Glutamatergic neuron (in vitro differentiated cells): ENCODE measurements around the gene CLDN7. TPM values are rescaled to one million over a fixed set of nuclear protein-coding genes. Genes with fewer than 3 reads are reported as not detected.
A peak's percentile ranks its signal among the peaks of the same experiment; 100 is the strongest.

Experiments
- DNase-seq: peaks from one replicate; pipeline ENCODE4 v3.0.0; 2022
- H3K27ac Mint-ChIP-seq: one replicate; pipeline ENCODE4 v1.8.0; 2020; ENCODE audit warnings: mild to moderate bottlenecking, mixed read lengths, inconsistent platforms; ENCODE audit not compliant: unreplicated experiment
- H3K27me3 Mint-ChIP-seq: one replicate; pipeline ENCODE4 v1.8.0; 2020; ENCODE audit warnings: mild to moderate bottlenecking, moderate library complexity, mixed read lengths, inconsistent platforms; ENCODE audit not compliant: unreplicated experiment
- H3K36me3 Mint-ChIP-seq: one replicate; pipeline ENCODE4 v1.8.0; 2020; ENCODE audit warnings: mild to moderate bottlenecking, mixed read lengths, inconsistent platforms; ENCODE audit not compliant: unreplicated experiment
- H3K4me1 Mint-ChIP-seq: one replicate; pipeline ENCODE4 v1.8.0; 2020; ENCODE audit warnings: mild to moderate bottlenecking, low read depth, mixed read lengths, inconsistent platforms; ENCODE audit not compliant: unreplicated experiment
- H3K4me3 Mint-ChIP-seq: one replicate; pipeline ENCODE4 v1.8.0; 2020; ENCODE audit warnings: mild to moderate bottlenecking, mixed read lengths, inconsistent platforms; ENCODE audit not compliant: unreplicated experiment
- H3K9me3 Mint-ChIP-seq: one replicate; pipeline ENCODE4 v1.8.0; 2020; ENCODE audit warnings: mild to moderate bottlenecking, moderate library complexity, mixed read lengths, inconsistent platforms; ENCODE audit not compliant: unreplicated experiment
- CTCF ChIP-seq: fragments of 200-600 bp; sonication (generic); IDR thresholded peaks from one replicate; pipeline ENCODE4 v1.5.0; 2021; ENCODE audit not compliant: partially characterized antibody, unreplicated experiment
- total RNA-seq: library from RNA; stranded (reverse); fragmentation: NEBNext Ultra II Directional; extraction: Animal tissue kit (Norgen Biotek cat#: 25700); gene quantifications from one replicate; pipeline ENCODE4 v1.2.1, GENCODE V29; 2021; ENCODE audit not compliant: unreplicated experiment

The CLDN7 gene
- total RNA-seq, 1 donor from 2014 or later = 0.44 TPM

GRCh38 chr17:7235693-7236665, 26.3 kb downstream of the CLDN7 start:
- H3K36me3 Mint-ChIP-seq = peaks cover 9% of the 10 kb centered on the region
- H3K9me3 Mint-ChIP-seq = peaks cover 30% of the 10 kb centered on the region
- no peak overlapping the region for H3K27ac Mint-ChIP-seq
- H3K27me3 Mint-ChIP-seq = peaks cover 26% of the 10 kb centered on the region
- H3K4me1 Mint-ChIP-seq = peaks cover 29% of the 10 kb centered on the region
- DNase-seq = no peak
- H3K4me3 Mint-ChIP-seq = peak overlapping the region; percentile 87
- no peak for TF ChIP-seq CTCF

GRCh38 chr17:7234083-7234951, 28.0 kb downstream of the CLDN7 start, which contains the start of gene DVL2:
Gene DVL2 (minus strand): TSS chr17:7234517. CDS start chr17:7234262, 255 bp downstream.
- Mint-ChIP-seq H3K4me3 (peak within 1 kb of the TSS; percentile 92), H3K4me1 (peaks cover 24% of the 10 kb centered on the region), H3K27ac (peak within 1 kb of the TSS; percentile 89), H3K9me3 (peaks cover 22% of the 10 kb centered on the region), H3K36me3 (peaks cover 6% of the 10 kb centered on the region), H3K27me3 (peaks cover 26% of the 10 kb centered on the region)
- DNase-seq = peak; percentile 94
- TF ChIP-seq CTCF = no peak

- Mint-ChIP-seq H3K9me3 (peaks cover 20% of the 10 kb centered on the region), H3K4me1 (peaks cover 24% of the 10 kb centered on the region), H3K27me3 (peaks cover 26% of the 10 kb centered on the region), H3K36me3 (peaks cover 6% of the 10 kb centered on the region), H3K27ac (peak overlapping the region; percentile 81), H3K4me3 (peak overlapping the region; percentile 92)
- no peak for DNase-seq
- TF ChIP-seq CTCF = no peak
These were observed 28.6 kb downstream of the CLDN7 start for GRCh38 chr17:7233701-7234082.

GRCh38 chr17:7232114-7232513, 30.2 kb downstream of the CLDN7 start:
- Mint-ChIP-seq H3K4me1 (peaks cover 21% of the 10 kb centered on the region), H3K27me3 (peaks cover 27% of the 10 kb centered on the region), H3K9me3 (peaks cover 17% of the 10 kb centered on the region), H3K36me3 (peaks cover 5% of the 10 kb centered on the region), H3K27ac (peak overlapping the region; percentile 18), H3K4me3 (peak overlapping the region; percentile 72)
- DNase-seq = no peak
- no peak for TF ChIP-seq CTCF
